ENCODE data around the gene TMED9.

The TMED9 gene

DNA sequence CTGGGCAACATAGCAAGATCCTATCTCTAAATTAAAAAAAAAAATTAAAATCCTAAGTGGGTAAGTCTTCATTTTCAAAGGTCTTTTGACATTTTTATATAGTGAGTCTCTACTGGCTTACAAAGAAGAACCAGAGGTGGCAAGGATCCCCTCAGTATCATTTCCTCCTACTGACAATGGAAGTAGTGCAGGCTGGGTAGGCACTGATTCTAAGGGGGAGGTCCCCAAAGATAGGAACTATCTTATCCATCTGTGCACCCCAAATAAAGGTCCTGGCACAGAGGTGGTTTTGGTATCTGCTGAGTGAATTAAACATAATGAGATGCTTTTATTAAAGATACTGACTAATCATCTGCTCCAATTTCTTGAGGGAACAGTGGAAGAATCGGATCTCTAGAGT is 41.9 kb upstream of the TMED9 start:
- Histone ChIP-seq H3K4me1 (ENCODE audit: insufficient read depth, insufficient read length) (peaks cover 18% of the 10 kb centered on the region), H3K36me3 (ENCODE audit: insufficient read depth, insufficient read length, low read length) (peaks cover 49% of the 10 kb centered on the region), H3K9ac (ENCODE audit: insufficient read length, low read depth) (no peak overlapping the region), H3K9me3 (ENCODE audit: insufficient read depth, low read length) (no peaks in the 10 kb centered on the region), H3K27me3 (ENCODE audit: insufficient read depth, insufficient read length) (no peaks in the 10 kb centered on the region), H3K4me3 (ENCODE audit: insufficient read length, low read depth) (no peak overlapping the region)
- TF ChIP-seq SUZ12 (IDR thresholded peaks at IDR 0.05; ENCODE audit: extremely low read depth, insufficient read depth, insufficient read length) (no peak), ZNF274 (IDR thresholded peaks at IDR 0.05; ENCODE audit: low read depth, low read length) (no peak), YY1 (IDR thresholded peaks at IDR 0.05; ENCODE audit: insufficient read depth, insufficient read length) (no peak)
- no peak for DNase-seq (ENCODE audit: low read depth, low spot score)

DNA sequence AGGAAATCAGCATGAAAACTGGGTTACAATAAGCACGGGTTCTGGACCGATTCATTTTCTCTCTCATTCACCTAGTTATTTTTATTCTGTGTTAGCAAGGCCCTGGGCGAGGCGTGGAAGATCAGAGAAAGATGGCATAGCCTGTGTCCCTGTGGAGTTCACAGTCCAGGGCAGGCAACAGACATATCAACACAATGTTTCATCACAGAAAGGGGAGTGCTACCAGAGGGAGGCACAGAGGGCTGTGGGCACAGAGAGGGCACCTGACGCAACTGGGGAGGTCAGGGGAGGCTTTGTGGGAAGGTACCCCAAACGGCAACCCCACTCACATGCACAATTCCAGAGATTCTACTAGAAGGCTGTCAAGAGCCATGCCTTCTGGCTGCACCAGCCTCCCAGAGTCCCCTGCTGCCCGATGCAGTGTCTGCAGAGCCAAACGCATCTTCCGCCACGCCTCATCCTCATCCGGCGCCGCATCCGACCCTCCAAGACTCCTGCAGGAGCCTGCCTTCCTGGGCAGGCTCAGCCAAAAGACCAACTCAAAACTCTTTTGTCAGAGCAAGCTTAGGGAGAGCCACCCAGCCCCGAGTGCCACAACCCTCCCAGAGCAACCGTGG is 39.1 kb upstream of the TMED9 start:
- Histone ChIP-seq H3K9me3 (ENCODE audit: insufficient read depth, low read length) (no peaks in the 10 kb centered on the region), H3K27me3 (ENCODE audit: insufficient read depth, insufficient read length) (no peaks in the 10 kb centered on the region), H3K4me3 (ENCODE audit: insufficient read length, low read depth) (peak overlapping the region; percentile 91), H3K4me1 (ENCODE audit: insufficient read depth, insufficient read length) (peaks cover 11% of the 10 kb centered on the region), H3K36me3 (ENCODE audit: insufficient read depth, insufficient read length, low read length) (peaks cover 45% of the 10 kb centered on the region), H3K9ac (ENCODE audit: insufficient read length, low read depth) (peak overlapping the region; percentile 96)
- no peak for TF ChIP-seq ZNF274 (IDR thresholded peaks at IDR 0.05; ENCODE audit: low read depth, low read length)
- no peak for TF ChIP-seq SUZ12 (IDR thresholded peaks at IDR 0.05; ENCODE audit: extremely low read depth, insufficient read depth, insufficient read length)
- no peak for TF ChIP-seq YY1 (IDR thresholded peaks at IDR 0.05; ENCODE audit: insufficient read depth, insufficient read length)
- DNase-seq (ENCODE audit: low read depth, low spot score): no peak

DNA sequence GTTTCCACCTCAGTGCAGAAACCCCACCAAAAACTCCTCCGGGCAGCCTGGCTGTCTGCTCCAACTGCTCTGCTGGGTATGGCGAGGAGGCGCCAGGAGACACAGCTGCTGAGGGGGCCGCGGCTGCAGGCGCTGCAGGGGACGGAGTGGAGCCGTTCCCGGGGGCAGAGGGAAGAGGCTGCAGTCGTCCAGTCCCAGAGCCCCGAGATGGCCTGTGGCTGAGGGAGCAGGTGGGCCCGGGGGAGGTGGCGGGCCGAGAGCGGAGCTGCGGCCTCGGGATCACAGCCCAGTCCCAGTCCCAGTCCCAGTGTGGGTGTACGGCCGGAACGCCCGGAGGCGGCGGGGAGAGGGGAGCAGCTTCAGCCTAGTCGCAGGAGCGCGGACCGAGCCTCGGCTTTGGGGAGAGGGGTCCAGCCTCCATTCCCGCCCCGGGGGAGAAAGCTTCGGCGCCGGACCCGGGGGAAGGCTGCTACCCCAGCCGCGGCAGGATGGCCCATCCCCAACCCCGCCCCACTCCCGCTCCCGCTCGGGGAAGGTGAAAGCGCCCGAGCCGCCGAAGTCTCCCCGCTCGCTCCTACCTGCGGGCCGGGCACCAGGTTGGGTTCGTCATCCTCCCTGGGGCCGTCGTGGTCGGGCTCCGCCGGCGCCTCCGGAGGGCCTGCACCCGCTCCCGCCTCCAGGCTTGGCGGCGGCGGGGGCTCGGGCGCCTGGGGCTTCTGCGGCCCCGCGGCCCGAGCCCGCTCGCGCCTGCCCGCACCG is 38.2 kb upstream of the TMED9 start:
- DNase-seq (ENCODE audit: low read depth, low spot score): no peak

GRCh38 chr5:177554474-177555111 is 37.4 kb upstream of the TMED9 start, which contains the start of gene FAM193B:
FAM193B (minus strand) TSS chr5:177554563; CDS start chr5:177554458, 105 bp downstream.
- Histone ChIP-seq H3K4me3 (ENCODE audit: insufficient read length, low read depth) (peak within 1 kb of the TSS; percentile 91), H3K36me3 (ENCODE audit: insufficient read depth, insufficient read length, low read length) (peaks cover 37% of the 10 kb centered on the region), H3K4me1 (ENCODE audit: insufficient read depth, insufficient read length) (peaks cover 11% of the 10 kb centered on the region), H3K9ac (ENCODE audit: insufficient read length, low read depth) (peak within 1 kb of the TSS; percentile 96), H3K27me3 (ENCODE audit: insufficient read depth, insufficient read length) (no peaks in the 10 kb centered on the region), H3K9me3 (ENCODE audit: insufficient read depth, low read length) (no peaks in the 10 kb centered on the region)
- peak; percentile 97 for TF ChIP-seq YY1 (IDR thresholded peaks at IDR 0.05; ENCODE audit: insufficient read depth, insufficient read length)
- TF ChIP-seq SUZ12 (IDR thresholded peaks at IDR 0.05; ENCODE audit: extremely low read depth, insufficient read depth, insufficient read length): no peak
- peak; percentile 91 for DNase-seq (ENCODE audit: low read depth, low spot score)

More for the DNA sequence above, 38.2 kb upstream of the TMED9 start:
- Histone ChIP-seq H3K4me3 (ENCODE audit: insufficient read length, low read depth) (peak overlapping the region; percentile 91), H3K36me3 (ENCODE audit: insufficient read depth, insufficient read length, low read length) (peaks cover 40% of the 10 kb centered on the region), H3K27me3 (ENCODE audit: insufficient read depth, insufficient read length) (no peaks in the 10 kb centered on the region), H3K4me1 (ENCODE audit: insufficient read depth, insufficient read length) (peaks cover 11% of the 10 kb centered on the region), H3K9ac (ENCODE audit: insufficient read length, low read depth) (peak overlapping the region; percentile 96), H3K9me3 (ENCODE audit: insufficient read depth, low read length) (no peaks in the 10 kb centered on the region)
- TF ChIP-seq YY1 (IDR thresholded peaks at IDR 0.05; ENCODE audit: insufficient read depth, insufficient read length) (no peak), SUZ12 (IDR thresholded peaks at IDR 0.05; ENCODE audit: extremely low read depth, insufficient read depth, insufficient read length) (no peak), ZNF274 (IDR thresholded peaks at IDR 0.05; ENCODE audit: low read depth, low read length) (no peak)

GRCh38 chr5:177555228-177555627 is 36.8 kb upstream of the TMED9 start:
- no peaks in the 10 kb centered on the region for H3K9me3 ChIP-seq (ENCODE audit: insufficient read depth, low read length)
- peaks cover 11% of the 10 kb centered on the region for H3K4me1 ChIP-seq (ENCODE audit: insufficient read depth, insufficient read length)
- TF ChIP-seq ZNF274 (IDR thresholded peaks at IDR 0.05; ENCODE audit: low read depth, low read length) (no peak), SUZ12 (IDR thresholded peaks at IDR 0.05; ENCODE audit: extremely low read depth, insufficient read depth, insufficient read length) (no peak), YY1 (IDR thresholded peaks at IDR 0.05; ENCODE audit: insufficient read depth, insufficient read length) (no peak)
- DNase-seq (ENCODE audit: low read depth, low spot score): no peak
- H3K9ac ChIP-seq (ENCODE audit: insufficient read length, low read depth): no peak overlapping the region
- no peak overlapping the region for H3K4me3 ChIP-seq (ENCODE audit: insufficient read length, low read depth)
- H3K36me3 ChIP-seq (ENCODE audit: insufficient read depth, insufficient read length, low read length): peaks cover 31% of the 10 kb centered on the region
- no peaks in the 10 kb centered on the region for H3K27me3 ChIP-seq (ENCODE audit: insufficient read depth, insufficient read length)

- peaks cover 11% of the 10 kb centered on the region for H3K4me1 ChIP-seq (ENCODE audit: insufficient read depth, insufficient read length)
- DNase-seq (ENCODE audit: low read depth, low spot score): no peak
- peaks cover 26% of the 10 kb centered on the region for H3K36me3 ChIP-seq (ENCODE audit: insufficient read depth, insufficient read length, low read length)
- H3K9me3 ChIP-seq (ENCODE audit: insufficient read depth, low read length): no peaks in the 10 kb centered on the region; the same call in 1 of the 2 replicates
- H3K9ac ChIP-seq (ENCODE audit: insufficient read length, low read depth): peak overlapping the region; percentile 36
- no peak for TF ChIP-seq SUZ12 (IDR thresholded peaks at IDR 0.05; ENCODE audit: extremely low read depth, insufficient read depth, insufficient read length)
- no peak for TF ChIP-seq YY1 (IDR thresholded peaks at IDR 0.05; ENCODE audit: insufficient read depth, insufficient read length)
- TF ChIP-seq ZNF274 (IDR thresholded peaks at IDR 0.05; ENCODE audit: low read depth, low read length): no peak
- no peaks in the 10 kb centered on the region for H3K27me3 ChIP-seq (ENCODE audit: insufficient read depth, insufficient read length)
- no peak overlapping the region for H3K4me3 ChIP-seq (ENCODE audit: insufficient read length, low read depth)
Observed at GRCh38 chr5:177555665-177556064, 36.3 kb upstream of the TMED9 start.
